HG03108 (cell line): ENCODE data around the gene KRT83.

Source experiments
- ATAC-seq: cut with Tn5 transposase; IDR thresholded peaks from one replicate; pipeline ENCODE4 v1.9.1; 2021; ENCODE audit warnings: moderate library complexity; ENCODE audit not compliant: unreplicated experiment

The KRT83 gene

GRCh38 chr12:52320784-52321400 lies at the start of gene KRT83:
Gene KRT83, minus strand, starts transcription at chr12:52321398. Its CDS starts 63 bp downstream, at chr12:52321335.
- ATAC-seq: no peak

GRCh38 chr12:52369809-52370208 lies 48.6 kb upstream of the KRT83 start:
- no peak for ATAC-seq

GRCh38 chr12:52369211-52369610 lies 48.0 kb upstream of the KRT83 start:
- no peak for ATAC-seq

- no peak for ATAC-seq
Observed at GRCh38 chr12:52368508-52368907, 47.3 kb upstream of the KRT83 start.

DNA sequence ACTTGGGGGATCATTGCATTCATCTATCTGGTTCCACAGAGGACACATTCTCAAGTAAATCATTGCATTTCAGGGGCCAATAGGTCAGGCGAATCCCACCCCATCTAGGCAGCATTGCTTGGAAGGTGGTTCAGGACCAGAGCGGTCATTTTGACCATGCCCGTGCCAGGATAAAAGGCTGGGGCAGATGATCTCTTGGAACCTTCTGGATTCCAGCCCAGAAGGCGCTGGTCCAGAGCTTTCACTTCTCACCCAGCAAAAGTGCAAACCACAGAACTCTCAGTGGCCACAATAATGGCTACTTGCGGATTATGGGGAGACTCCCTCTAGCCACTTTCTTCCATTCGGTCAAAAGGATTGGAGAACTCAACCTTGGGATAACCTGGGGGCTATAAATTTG lies 46.7 kb upstream of the KRT83 start:
- no peak for ATAC-seq

DNA sequence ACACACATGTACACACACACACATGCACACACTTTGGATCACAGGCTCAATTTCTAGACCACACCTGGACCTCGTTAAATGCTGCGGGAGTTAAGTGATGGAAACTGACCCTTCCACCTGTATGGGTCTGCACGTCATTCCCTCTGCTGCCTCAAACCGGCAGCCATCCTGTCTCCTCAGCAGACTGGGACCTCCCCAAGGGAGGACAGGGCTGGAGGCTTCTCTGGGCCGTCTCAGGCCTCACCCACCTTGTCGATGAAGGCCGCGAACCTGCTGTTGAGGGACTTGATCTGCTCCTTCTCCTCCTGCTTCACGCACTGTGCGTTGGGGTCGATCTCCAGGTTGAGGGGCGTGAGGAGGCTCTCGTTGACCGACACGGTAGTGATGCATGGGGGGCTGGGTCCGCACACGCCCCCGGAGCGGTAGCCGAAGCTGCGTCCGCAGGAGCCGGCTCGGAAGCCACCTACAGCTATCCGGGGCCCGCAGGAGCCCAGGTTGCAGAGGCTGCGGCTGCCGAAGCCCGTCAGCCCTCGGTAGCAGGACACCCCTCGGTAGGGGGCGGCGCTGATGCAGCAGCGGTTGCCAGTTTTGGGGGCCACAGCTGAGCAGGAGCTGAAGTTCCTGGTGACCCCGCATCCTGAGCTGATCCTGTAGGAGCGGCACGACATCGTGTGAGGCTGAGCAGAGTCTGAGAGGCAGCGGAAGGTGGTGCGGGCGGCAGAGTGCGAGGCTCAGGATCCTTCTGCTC lies 45.7 kb upstream of the KRT83 start, which contains the start of gene KRT85:
TSS of gene KRT85 (minus strand) at position 744 of the 748 bp plus-strand sequence. CDS start at position 668, 76 bp downstream.
- no peak for ATAC-seq

GRCh38 chr12:52364901-52365489 lies 43.8 kb upstream of the KRT83 start:
- ATAC-seq: no peak

GRCh38 chr12:52364061-52364460 lies 42.9 kb upstream of the KRT83 start:
- no peak for ATAC-seq

GRCh38 chr12:52363111-52363679 lies 42.0 kb upstream of the KRT83 start:
- ATAC-seq: no peak

DNA sequence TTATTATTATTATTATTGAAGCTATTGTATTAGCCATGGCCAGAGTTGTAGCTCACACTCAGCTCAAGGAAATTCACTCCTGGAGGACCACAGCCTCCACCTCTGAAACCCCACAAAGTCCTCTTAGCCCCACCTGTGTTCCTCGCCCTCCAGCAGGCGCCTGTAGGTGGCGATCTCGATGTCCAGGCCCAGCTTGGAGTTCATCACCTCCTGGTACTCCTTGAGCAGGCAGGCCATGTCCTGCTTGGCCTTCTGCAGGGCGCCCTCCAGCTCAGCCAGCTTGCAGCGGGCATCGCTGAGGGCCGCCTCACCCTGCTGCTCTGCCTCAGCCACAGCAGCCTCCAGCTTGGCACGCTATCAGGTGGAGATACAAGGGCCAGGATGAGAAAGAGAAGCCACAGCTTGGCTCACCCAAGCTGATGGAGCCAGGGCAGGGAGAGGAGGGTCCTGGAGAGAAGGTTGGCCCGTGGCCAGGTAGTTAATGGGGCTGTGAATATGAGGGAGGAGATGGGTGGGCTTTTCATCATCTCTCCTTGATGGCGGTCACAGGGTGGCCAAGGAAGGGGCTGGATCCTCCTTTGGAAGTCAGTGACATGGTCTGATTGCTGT lies 41.0 kb upstream of the KRT83 start:
- ATAC-seq: no peak

DNA sequence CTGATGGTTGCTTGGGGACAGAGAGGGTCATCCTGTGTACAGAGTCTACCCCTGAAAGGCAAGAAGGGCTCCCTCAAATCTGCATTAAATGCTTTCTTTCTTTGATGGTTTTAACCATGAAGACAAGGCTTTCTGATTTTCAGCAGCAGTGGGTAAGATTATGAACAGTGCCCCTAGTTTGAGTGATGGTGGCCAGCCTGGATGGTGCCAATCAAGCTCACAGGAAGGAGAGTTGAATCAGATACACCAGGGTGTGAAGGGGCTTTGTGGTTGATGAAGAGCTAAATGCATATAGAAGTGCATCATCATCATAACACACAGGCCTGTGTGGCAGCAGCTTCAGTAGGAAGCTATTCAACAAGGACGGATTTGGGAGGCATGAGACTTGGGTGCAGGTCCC lies 40.4 kb upstream of the KRT83 start:
- no peak for ATAC-seq

- ATAC-seq: no peak
Observed at GRCh38 chr12:52360663-52361271, 39.6 kb upstream of the KRT83 start.

DNA sequence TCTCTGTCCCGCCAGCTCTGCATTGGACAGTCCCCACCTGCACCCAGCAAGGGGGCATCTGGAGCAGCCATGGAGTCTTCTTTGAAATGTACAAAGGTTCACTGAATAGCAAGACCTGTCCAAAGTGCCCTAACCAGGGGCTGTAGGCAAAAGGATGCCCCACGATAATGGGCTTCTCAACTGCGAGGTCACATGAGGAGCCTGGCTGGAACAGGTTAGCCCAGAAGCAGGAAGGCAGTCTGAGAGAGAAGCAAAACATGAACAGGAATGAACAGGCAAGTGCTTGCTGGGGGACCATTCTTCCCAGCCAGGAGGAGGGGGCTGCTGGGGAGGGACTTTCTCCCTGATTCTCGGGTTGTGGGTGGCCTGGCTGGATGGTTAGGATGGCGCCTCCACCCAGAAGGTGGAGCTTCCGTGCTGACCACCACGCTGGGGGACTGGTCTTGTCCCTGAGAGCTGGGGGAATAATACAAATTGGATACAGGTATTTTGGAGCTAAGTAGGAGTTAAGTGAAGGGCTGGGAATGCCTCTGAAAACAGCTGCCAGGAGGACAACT lies 39.0 kb upstream of the KRT83 start:
- no peak for ATAC-seq

GRCh38 chr12:52359621-52360061 lies 38.4 kb upstream of the KRT83 start:
- ATAC-seq: no peak

GRCh38 chr12:52358575-52359350 lies 37.6 kb upstream of the KRT83 start:
- peak; percentile 87 for ATAC-seq

- ATAC-seq: no peak
Observed at GRCh38 chr12:52356762-52357580, 35.8 kb upstream of the KRT83 start.

GRCh38 chr12:52356031-52356761 lies 35.0 kb upstream of the KRT83 start:
- no peak for ATAC-seq

- no peak for ATAC-seq
Observed at GRCh38 chr12:52355176-52355575, 34.0 kb upstream of the KRT83 start.
